Right lobe of liver (tissue), 6 donors: ENCODE data around the gene YWHAG. TPM values are rescaled to one million over a fixed set of nuclear protein-coding genes. Genes with fewer than 3 reads are reported as not detected.

ENCODE experiments used
- ATAC-seq, 4 donors: fragments of 200-7000 bp; cut with Tn5 transposase; one replicate each; pipeline ENCODE4 v1.9.1; 2020; ENCODE audit warnings: mild to moderate bottlenecking in 4 of 4, moderate library complexity in 4 of 4
- DNase-seq, 3 donors: peaks; one replicate each; pipeline ENCODE4 v3.0.0-alpha.2; 2020
- H3K27ac ChIP-seq, 3 donors: fragments of 200-600 bp; one replicate each; pipeline ENCODE4 v1.8.0; 2022
- H3K27me3 ChIP-seq, 2 donors: fragments of 200-600 bp; one replicate each; pipeline ENCODE4 v1.8.0; 2022
- H3K36me3 ChIP-seq, 4 donors: fragments of 200-600 bp; sonication (generic) in 1 of 4; one replicate each; pipeline versions ENCODE4 v1.5.1 to v1.8.0; 2017 to 2022; ENCODE audit warnings: control low read depth in 1 of 4
- H3K4me1 ChIP-seq, 4 donors: fragments of 200-600 bp; sonication (generic) in 1 of 4; one replicate each; pipeline versions ENCODE4 v1.5.1 to v1.8.0; 2017 to 2022; ENCODE audit warnings: control low read depth in 1 of 4
- H3K4me3 ChIP-seq, 3 donors: fragments of 200-600 bp; one replicate each; pipeline ENCODE4 v1.8.0; 2022
- H3K9me3 ChIP-seq, 4 donors: fragments of 200-600 bp; sonication (generic) in 1 of 4; one replicate each; pipeline versions ENCODE4 v1.5.1 to v1.8.0; 2017 to 2022; ENCODE audit warnings: control low read depth in 1 of 4
- CTCF ChIP-seq, 4 donors: fragments of 200-600 bp in 3 of 4; fragments of 450-650 bp in 1 of 4; IDR thresholded peaks; one replicate each; pipeline versions ENCODE4 v1.5.1 to v1.8.0; 2016 to 2022; ENCODE audit warnings: antibody characterized with exemption in 4 of 4, mild to moderate bottlenecking in 2 of 4
- POLR2A ChIP-seq: fragments of 450-650 bp; IDR thresholded peaks from one replicate; pipeline ENCODE4 v1.6.1; 2017; ENCODE audit warnings: antibody characterized with exemption, mild to moderate bottlenecking
- WGBS: methylation state at CpG from one replicate; pipeline ENCODE4 v1.1.6; 2018; ENCODE audit warnings: low coverage, low lambda C conversion rate; ENCODE audit not compliant: insufficient coverage; ENCODE audit errors: missing lambda C conversion rate; 5-methylcytosine and 5-hydroxymethylcytosine counted together
- intact Hi-C, 2 donors: fragments of 100-400 bp; cut with DNase I; formaldehyde crosslinking; loops; one replicate each; pipeline versions ENCODE4 v1.11.2 to v1.14.1; 2022
- total RNA-seq, 6 experiments: library from RNA; depleted of rRNA in 2 of 6; stranded (reverse); fragments of >200 nt in 2 of 6; fragmentation: NEBNext Ultra II Directional in 3 of 6; extraction: Animal tissue kit (Norgen Biotek cat#: 25700) in 3 of 6; gene quantifications; one replicate each; pipeline versions ENCODE4 v1.1.0 to v1.2.4, GENCODE V29; 2016 to 2023
- donor health status: DM: no; HTN: yes; CAD: no.
- donor health status: DM: no; HTN: no; CAD: no.
- donor health status: DM: no; HTN: no; CAD: no.
- donor health status: DM: no; HTN: yes; CAD: no.
- donor health status: DM: no; HTN: yes; CAD: no.

YWHAG gene
- total RNA-seq, 6 experiments from 2014 or later, result 43.5 to 69.1 (median 58.4) TPM

- no peak for ATAC-seq
- no peaks in the 10 kb centered on the region for H3K9me3 ChIP-seq
- TF ChIP-seq CTCF (IDR thresholded peaks at IDR 0.05) (no peak), POLR2A (no peak)
- no peak for DNase-seq
- 67% methylated on average over 6 of the region's 6 CpGs for WGBS
- H3K36me3 ChIP-seq, result peaks cover 0 to 5% (median 0%) of the 10 kb centered on the region in 4 donors
- H3K27me3 ChIP-seq, result no peaks in the 10 kb centered on the region
- H3K4me3 ChIP-seq, result peak overlapping the region in 2 of 3 donors; percentile 90 to 100
- intact Hi-C loops, result no loop called here
- peaks cover 0 to 30% (median 7%) of the 10 kb centered on the region in 4 donors for H3K4me1 ChIP-seq
- no peak overlapping the region for H3K27ac ChIP-seq
Measured at GRCh38 chr7:76356823-76357222, 2.0 kb downstream of the YWHAG start.

GRCh38 chr7:76356115-76356514 is 2.7 kb downstream of the YWHAG start:
- intact Hi-C loops, result no loop called here
- H3K36me3 ChIP-seq, result peaks cover 0 to 5% (median 0%) of the 10 kb centered on the region in 4 donors
- ATAC-seq (no peak), DNase-seq (no peak)
- H3K4me1 ChIP-seq, result peaks cover 0 to 33% (median 7%) of the 10 kb centered on the region in 4 donors
- WGBS, result 87% methylated on average over 4 of the region's 4 CpGs
- no peaks in the 10 kb centered on the region for H3K9me3 ChIP-seq
- TF ChIP-seq CTCF (IDR thresholded peaks at IDR 0.05), result no peak
- no peak for TF ChIP-seq POLR2A
- H3K27ac ChIP-seq, result no peak overlapping the region
- no peak overlapping the region for H3K4me3 ChIP-seq
- H3K27me3 ChIP-seq, result no peaks in the 10 kb centered on the region

- ATAC-seq, result no peak
- Histone ChIP-seq H3K4me1 (peaks cover 0 to 38% (median 10%) of the 10 kb centered on the region in 4 donors), H3K36me3 (peaks cover 0 to 6% (median 3%) of the 10 kb centered on the region in 4 donors), H3K27ac (no peak overlapping the region), H3K9me3 (no peaks in the 10 kb centered on the region), H3K4me3 (no peak overlapping the region), H3K27me3 (no peaks in the 10 kb centered on the region)
- 82% methylated on average over 9 of the region's 9 CpGs for WGBS
- intact Hi-C loops, result no loop called here
- no peak for TF ChIP-seq CTCF (IDR thresholded peaks at IDR 0.05)
- TF ChIP-seq POLR2A, result no peak
- DNase-seq, result no peak
Measured at GRCh38 chr7:76354981-76355730, 3.6 kb downstream of the YWHAG start.

GRCh38 chr7:76354516-76354915 is 4.3 kb downstream of the YWHAG start:
- 77% methylated on average over 4 of the region's 4 CpGs for WGBS
- no peak overlapping the region for H3K27ac ChIP-seq
- TF ChIP-seq CTCF (IDR thresholded peaks at IDR 0.05) (no peak), POLR2A (no peak)
- peaks cover 0 to 6% (median 3%) of the 10 kb centered on the region in 4 donors for H3K36me3 ChIP-seq
- H3K27me3 ChIP-seq, result no peaks in the 10 kb centered on the region
- DNase-seq (no peak), ATAC-seq (no peak)
- no peaks in the 10 kb centered on the region for H3K9me3 ChIP-seq
- no peak overlapping the region for H3K4me3 ChIP-seq
- intact Hi-C loops, result no loop called here
- H3K4me1 ChIP-seq, result peaks cover 0 to 40% (median 13%) of the 10 kb centered on the region in 4 donors
